ENCODE data around the gene CREBBP.

The CREBBP gene

GRCh38 chr16:3759736-3760135, 120.8 kb downstream of the CREBBP start:
- DNase-seq: no peak

GRCh38 chr16:3756113-3756512, 124.4 kb downstream of the CREBBP start:
- no peak for DNase-seq

- DNase-seq: no peak
Measured at GRCh38 chr16:3755249-3755648, 125.3 kb downstream of the CREBBP start.

- DNase-seq: no peak
Measured at GRCh38 chr16:3754772-3755171, 125.7 kb downstream of the CREBBP start.

DNA sequence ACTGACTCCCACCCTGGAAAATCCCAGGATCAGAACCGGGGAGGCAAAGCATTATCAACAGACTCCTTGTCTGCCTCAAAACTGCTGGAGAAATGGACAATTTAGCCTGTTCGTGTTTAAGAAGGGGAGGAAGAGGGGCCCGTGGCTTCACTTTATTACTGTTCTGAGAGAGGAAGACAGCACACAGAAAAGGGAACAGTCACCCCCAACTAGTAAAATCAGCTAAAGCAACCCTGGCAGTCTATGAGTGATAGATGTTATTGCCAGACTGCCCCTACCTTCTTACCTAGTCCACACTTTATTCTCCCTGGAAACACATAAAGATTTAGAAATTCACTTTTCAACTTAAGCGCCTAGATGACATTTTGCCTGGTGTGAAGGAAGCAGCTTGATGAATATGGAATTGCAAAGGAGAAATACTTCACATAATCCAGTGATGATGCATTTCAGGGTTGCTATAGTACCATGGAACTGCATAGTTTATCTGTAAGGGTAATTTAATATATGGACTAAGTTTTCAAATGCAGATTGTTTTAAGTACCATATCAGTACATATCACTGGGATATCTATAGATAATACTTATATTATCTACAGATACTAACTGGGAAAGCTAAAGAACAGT, 126.3 kb downstream of the CREBBP start:
- DNase-seq: no peak

GRCh38 chr16:3752984-3753383, 127.5 kb downstream of the CREBBP start:
- no peak for DNase-seq

DNA sequence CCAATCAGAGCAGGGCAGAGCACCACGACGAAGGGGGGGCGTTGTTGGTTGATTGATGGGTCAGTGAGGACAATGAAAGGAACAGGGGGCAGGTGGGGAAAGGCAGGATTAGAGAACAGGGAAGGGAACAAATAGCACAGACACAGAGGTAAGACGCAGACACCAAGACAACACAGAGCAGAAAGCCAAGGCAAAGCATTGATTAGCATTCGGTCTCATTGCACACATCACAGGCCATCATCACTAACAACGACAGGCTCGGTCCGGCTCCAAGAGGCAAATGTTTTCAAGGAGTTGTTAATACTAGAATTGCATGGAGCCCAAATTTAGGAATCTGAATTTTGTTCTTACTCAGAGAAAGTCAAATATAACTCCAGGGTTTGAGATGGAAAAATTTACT, 128.6 kb downstream of the CREBBP start:
- no peak for DNase-seq

DNA sequence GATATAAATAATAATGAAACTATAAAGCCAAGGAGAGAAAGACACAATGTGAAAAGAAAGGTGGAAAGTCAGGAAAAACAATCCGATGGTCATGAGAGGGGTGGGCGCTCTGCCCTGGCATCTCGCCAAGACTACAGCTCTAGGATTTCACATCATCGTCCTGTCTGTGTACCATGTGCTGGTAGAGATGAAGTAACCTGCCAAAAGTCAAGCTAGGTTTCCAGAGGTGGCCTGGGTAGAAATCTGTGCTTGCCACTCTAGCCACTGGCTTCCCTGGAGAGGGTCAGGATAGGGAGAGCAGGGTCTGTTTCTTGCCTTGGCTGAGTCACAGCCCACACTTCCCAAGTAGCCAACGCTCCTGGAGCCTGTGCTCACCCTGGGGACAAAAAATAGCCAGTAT, 132.2 kb downstream of the CREBBP start:
- DNase-seq: no peak

GRCh38 chr16:3745751-3746355, 134.7 kb downstream of the CREBBP start:
- no peak for DNase-seq

DNA sequence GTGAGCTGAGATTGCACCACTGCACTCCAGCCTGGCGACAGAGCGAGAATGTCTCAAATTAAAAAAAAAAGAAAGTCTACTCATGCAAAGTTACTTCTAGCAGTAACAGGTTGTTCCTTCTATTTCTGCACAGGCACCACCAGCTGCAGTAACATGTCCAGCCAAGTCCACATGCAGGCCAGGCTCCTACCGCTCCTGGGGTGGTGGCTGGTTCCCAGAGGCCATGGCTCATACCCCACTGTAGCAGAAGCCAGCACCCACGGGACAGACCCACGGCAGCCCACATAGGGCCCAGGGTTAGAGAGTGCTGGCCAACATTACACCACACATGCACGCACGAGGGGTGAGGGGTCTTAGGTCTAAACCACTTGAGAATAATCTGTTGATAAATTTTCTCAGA, 136.5 kb downstream of the CREBBP start:
- no peak for DNase-seq

GRCh38 chr16:3740934-3741333, 139.6 kb downstream of the CREBBP start:
- no peak for DNase-seq

GRCh38 chr16:3740186-3740585, 140.3 kb downstream of the CREBBP start:
- no peak for DNase-seq

DNA sequence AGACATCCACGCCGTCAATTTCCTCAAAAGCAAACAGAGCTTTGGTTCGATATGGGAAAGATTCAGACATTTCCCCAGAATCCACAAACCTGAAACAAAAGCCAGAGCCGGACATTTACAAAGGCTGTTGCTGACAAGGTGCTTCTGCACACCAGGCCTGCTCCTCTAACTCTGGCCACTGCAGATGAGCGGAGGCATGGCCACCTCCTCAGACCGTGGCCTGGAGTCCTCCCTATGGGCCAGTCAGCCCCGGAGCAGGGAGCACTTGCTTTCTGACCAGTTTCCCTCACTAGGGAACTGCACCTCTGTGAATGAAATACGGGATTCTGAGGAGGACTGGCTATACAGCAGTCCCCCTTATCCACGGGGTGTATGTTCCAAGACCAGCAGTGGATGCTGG, 140.9 kb downstream of the CREBBP start:
- DNase-seq: no peak

DNA sequence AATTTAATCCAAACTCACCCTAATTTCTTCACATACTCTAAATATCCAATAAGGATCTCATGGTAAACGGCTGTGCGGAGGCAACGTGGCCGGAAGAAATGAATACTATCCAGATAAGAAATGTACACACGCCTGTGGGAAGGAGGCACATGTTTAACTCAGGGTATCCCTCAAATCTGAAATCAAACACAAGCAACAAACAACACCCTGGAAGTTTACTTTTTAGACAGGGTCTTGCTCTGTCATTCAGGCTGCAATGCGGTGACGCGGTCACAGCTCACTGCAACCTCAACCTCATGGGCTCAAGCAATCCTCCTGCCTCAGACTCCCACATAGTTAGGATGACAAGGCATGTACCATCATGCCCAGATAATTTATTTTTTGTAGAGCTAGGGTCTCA, 142.0 kb downstream of the CREBBP start:
- no peak for DNase-seq

- no peak for DNase-seq
Measured at GRCh38 chr16:3738128-3738527, 142.4 kb downstream of the CREBBP start.

DNA sequence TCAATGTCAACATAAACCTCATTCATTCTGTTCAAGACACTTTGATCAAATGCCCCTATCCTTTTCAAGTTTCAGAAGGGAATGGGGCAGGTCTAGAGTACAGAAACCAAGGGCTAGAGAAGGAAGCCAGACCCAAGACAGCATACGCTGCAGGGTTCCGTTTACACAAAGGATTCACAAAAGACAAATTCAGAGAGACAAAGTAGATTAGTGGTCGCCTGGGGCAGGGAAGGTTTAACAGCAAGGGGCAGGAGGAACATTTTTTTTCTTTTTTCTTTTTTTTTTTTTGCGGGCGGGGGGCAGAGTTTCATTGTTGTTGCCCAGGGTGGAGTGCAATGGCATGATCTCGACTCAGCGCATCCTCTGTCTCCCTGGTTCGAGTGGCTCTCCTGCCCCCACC, 143.3 kb downstream of the CREBBP start:
- no peak for DNase-seq

- DNase-seq: no peak
Measured at GRCh38 chr16:3736116-3736515, 144.4 kb downstream of the CREBBP start.

GRCh38 chr16:3735541-3735940, 145.0 kb downstream of the CREBBP start:
- no peak for DNase-seq

DNA sequence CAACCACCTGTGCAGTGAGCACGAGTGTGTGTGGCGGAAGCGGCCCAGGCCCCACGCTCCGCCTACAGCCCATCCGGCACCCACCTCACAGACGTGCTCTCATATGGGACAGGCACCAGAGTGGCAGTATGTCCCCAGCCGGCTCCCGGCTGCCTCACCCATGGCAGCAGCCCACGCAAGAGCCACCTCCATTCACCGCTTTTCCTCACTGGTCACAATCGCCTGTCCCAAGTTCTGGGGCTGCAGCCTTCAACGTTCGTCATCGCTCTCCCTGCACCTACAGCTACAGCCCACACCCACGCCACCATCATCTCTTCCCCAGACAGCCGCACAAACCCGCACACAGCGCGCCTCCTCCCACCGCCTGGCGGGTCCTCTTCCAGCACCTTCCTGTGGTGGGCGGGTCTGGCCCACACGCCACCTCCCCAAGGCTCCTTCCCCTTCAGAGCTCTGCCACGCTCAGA, 145.7 kb downstream of the CREBBP start:
- no peak for DNase-seq

DNA sequence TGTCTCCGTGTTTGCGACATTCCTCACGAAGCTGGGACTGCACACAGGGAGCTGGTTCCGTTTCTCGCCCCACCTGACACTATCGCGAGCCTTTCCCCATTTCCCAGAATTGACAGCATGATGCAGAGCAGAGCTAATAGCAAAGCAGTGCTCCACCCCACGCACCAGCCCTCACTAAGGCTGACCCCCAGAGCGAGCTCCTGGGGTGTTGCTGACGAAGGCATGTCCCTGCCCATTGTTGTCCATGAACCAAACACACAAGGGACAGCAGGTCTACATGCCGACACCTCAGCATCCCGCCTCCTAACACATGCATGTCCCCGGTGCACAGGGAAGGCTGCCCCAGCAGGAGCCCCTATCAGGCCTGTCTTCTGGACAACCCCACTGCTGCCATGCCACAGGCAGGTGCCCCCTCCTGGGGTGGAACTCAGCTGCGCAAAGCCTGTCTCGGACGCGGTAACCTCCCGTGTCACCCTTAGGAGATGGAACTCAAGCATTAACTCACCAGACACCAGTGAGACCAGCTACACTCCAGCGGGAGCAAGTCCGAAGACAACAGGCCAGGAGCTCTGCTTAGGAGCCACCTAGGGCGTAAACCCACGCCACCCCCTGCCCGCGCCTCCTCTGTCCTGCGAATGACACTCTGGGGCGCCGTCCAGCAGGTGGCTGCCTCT, 146.3 kb downstream of the CREBBP start:
- DNase-seq: no peak

DNA sequence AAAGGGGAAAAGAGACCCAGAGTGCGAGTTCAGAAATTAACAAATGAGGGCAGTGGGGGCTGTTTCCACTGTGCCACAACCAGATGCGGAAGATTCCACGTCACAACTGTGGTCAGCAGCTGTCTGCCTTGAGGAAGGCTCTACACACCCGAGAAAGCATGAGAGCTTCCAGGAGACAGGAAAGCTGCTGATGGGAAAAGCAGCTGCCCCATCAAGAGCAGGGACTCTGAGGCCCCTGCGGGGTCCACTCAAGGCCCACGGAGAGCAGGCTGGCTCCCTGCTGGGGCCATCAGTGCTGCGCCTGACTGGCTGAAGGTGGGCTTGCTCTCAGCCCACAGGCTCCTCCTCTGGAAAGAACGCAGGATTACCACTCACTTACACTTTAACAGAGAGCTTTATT, 148.3 kb downstream of the CREBBP start:
- DNase-seq: no peak

- DNase-seq: no peak
Measured at GRCh38 chr16:3731126-3731935, 149.2 kb downstream of the CREBBP start.
